GM19043 (cell line): ENCODE data around the gene GNB1L.
A peak's percentile ranks its signal among the peaks of the same experiment; 100 is the strongest.
"Not testable (repeated sequence)": the region's sequence is repeated elsewhere in the genome, so short reads cannot be mapped to it uniquely, and the experiment has no call there.

Source experiments
- ATAC-seq: cut with Tn5 transposase; IDR thresholded peaks from one replicate; pipeline ENCODE4 v1.9.1; 2021; ENCODE audit warnings: low read depth; ENCODE audit not compliant: unreplicated experiment

Gene GNB1L

DNA sequence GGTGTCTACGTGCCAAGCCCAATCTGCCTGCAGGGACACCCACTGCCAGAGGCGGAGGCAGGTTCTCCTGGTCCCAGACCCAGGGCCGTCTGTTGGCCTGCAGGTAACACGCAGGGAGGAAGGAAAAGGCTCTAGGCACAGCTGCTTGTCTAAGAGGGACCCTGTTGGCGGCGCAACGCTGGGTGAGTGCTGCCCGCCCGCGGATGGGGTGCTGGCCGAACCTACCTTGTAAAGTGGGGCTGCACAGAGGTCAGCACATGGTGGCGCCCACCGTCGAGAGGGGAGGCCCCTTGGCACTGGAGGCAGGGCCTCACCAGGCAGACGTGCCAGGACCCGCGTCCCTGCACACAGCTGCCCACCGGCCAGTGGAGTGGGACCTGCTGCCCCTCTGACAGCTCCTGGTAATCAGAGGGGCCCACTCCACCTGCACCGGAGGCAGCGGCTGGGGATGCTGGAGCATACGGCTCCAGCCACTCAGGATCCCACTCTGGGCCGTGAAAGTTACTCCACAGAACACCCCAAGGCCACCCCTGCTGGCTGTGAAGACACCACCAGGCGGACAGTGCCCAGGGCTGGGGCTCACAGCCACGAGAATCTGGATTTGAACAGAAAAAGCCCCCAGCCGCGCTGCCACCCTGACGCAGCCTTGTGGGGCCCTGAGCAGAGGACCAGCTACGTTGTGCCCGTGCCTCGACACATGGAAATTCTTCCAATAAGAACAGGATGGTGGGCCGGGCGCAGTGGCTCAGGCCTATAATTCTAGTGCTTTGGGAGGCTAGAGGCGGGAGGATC lies 70.1 kb downstream of the GNB1L start:
- no peak for ATAC-seq

DNA sequence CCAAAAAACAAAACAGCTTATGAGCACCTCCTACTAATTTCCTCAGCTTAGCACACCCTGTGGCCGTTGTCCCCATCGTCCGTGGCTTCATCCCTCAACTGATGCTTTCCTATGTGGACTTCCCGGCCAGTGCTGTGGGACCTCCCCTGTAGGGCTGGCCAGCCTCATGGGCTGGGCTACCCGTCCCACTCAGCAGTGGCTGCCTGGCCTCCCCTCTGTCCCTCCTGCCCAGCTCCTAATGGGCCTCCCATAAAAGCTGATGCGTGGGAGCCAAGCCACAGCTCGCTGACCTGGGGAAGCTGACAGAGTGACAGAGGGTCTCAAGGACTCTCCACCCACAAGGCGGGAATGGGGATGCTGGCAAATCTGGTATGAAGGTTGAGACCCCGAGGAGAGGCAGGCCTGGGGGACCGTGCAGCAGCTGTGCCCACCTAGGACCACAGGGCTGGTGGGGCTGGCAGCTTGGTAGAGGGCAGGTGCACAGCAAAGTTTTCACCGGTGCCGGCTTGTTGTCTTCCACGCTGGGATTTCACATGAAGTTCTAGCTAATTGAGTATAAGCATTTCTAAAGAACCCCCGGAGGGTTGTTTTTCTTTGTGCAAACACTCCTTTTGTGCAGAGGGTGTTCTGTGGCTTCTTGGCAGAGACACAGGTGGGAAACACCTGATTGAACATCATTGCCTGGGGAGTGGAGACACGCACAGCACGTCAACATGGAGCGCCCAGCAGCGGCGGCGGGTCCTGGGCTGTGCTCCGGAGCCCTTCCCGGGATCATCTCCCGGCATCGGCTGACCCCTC lies 70.9 kb downstream of the GNB1L start:
- ATAC-seq = no peak

DNA sequence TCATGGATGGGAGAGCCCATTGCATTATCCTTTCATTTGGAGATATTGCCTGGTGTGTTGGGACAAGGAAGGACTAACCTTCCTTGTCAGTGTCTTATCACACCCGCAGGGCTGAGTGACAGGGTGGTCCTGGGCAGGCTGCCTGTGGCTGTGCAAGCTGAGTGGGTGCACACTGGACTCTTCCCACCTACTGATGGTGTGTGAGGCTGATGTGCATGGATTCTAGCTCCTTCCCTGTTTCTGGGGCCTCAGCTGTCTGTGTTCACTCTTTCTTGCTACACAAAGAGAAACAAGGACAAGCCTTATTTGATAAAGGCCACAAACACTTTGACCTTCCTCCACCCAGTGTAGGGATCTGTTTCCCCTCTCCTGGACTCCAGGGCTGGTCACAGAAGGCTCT lies 72.1 kb downstream of the GNB1L start:
- no peak for ATAC-seq

DNA sequence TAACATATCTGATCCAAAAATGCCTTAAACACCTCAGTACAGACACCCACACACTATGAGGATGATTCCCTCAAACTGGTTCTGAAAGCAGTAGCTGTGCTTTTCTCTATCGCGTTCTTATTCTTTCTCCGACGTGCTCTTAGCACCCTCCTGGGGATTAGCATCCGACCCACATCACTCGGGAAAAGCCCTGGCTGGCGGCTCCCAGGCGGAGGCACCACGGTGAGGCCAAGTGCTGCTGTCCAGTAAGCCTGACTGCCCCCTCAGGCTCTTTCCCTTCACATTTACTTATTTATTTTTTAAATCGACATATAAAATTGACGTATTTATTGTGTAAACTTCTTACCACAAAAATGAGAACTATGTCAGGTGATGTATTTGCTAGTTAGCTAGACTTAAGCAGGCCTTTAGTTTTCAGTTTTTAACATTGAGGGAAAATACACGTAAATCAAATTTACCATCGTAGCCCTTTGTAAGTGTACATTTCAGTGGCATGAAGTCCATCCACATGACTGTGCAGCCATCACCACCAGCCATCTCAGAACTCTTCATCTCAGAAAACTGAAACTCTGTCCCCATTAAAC lies 74.9 kb downstream of the GNB1L start:
- no peak for ATAC-seq

DNA sequence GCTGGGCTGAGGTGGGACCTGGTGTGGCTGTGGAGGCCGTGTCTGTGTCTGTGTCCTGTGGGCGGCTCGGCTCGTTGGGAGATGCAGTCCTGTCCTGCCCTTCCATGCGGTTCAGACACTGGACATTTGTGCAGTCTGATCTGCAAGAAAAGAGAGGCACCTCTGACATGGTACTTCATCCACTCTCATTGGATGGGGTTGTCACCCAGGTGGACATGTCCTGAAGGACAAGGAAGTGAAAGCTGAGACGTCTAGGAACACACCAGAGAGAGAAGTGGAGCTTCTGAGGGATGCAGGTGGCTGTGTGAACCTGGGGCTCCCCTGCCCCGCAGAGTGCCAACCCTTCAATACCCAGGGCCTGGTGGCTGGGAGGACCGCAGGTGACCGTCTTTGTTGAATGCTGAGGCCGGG lies 75.7 kb downstream of the GNB1L start:
- no peak for ATAC-seq

DNA sequence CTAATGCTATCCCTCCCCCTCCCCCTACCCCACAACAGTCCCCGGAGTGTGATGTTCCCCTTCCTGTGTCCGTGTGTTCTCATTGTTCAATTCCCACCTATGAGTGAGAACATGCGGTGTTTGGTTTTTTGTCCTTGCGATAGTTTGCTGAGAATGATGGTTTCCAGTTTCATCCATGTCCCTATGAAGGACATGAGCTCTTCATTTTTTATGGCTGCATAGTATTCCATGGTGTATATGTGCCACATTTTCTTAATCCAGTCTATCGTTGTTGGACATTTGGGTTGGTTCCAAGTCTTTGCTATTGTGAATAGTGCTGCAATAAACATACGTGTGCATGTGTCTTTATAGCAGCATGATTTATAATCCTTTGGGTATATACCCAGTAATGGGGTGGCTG lies 77.5 kb downstream of the GNB1L start:
- ATAC-seq = not testable (repeated sequence)

DNA sequence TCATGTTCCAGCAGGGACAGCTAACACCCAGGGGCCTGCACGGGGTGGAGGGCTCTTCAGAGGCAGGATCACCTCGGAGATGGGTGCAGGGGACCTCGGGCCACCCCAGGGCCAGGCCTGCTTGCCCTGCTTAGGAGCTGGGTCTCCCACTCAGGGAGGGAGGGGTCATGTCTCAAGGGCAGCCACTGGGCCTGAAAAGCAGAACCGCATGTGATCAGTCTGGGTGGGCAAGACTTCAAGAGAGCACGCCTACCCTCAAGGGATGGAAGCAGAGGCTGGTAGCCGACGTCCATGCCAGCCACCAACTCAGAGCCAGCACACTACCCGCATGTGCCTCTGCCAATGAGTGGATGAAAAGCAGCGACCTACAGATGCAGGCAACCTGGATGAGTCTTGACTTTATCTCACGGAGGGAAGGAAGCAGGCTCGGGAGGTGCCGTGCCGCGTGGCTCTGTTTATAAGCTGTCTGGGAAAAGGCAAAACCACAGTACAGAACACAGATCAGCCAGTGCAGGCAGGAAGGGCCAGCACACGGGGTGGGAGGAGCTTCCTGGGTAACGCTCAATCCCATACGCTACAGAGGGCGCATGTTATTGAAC lies 78.1 kb downstream of the GNB1L start:
- ATAC-seq = no peak

DNA sequence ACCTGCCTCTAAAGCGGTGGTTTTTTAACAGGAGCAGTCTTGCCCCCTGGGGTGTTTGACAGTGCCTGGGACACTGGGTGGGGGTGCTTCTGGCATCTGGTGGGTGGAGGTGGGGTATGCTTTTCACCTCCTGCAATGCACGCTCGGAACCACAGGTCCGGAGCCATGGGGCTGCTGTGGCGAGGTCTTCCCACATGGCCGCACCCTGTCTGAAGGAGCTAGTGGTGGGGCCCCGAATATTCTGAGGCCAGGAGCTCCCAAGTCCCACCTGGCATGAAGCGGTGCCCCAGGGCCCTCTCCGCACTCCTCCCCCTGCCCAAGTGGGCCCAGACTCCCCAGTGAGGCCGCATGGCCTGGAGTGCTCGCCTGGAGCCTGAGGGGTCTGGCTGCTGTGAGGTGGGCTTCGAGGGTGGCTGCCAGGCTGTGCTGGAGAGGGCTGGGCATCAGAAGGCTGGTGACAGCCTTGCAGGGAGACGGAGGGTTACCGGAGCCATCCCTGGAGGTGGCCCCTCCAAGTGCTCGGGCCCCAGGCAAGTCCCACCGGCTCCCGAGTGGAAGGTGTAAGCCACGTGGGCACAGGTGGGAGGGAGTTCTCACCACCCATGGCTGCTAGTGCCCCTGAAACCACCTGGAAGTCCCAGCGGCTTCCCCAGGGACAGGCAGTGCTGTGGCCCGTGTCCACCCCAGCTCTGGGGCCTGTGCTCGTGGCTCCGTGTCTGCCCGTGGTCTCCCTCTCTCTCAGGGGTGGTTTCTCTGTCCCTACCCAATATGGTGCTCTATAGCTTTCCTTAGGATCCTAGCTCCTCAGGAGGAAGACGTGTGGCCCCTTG lies 79.0 kb downstream of the GNB1L start:
- no peak for ATAC-seq

DNA sequence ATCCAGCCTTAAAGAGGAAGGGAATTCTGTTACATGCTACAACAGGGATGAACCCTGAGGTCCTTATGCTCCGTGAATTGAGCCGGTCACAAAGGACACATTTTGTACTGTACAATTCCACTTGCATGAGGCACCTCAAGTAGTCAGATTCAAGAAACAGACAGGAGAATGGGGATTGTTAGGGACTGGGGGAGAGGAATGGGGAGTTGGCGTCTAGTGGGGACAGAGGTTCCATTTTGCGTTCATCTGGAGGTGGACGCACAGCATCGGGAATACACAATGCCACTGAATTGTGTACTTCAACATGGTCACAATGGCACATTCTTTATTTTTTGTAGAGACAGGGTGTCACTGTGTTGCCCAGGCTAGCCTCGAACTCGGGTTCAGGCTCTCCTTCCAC lies 80.0 kb downstream of the GNB1L start:
- ATAC-seq = no peak

DNA sequence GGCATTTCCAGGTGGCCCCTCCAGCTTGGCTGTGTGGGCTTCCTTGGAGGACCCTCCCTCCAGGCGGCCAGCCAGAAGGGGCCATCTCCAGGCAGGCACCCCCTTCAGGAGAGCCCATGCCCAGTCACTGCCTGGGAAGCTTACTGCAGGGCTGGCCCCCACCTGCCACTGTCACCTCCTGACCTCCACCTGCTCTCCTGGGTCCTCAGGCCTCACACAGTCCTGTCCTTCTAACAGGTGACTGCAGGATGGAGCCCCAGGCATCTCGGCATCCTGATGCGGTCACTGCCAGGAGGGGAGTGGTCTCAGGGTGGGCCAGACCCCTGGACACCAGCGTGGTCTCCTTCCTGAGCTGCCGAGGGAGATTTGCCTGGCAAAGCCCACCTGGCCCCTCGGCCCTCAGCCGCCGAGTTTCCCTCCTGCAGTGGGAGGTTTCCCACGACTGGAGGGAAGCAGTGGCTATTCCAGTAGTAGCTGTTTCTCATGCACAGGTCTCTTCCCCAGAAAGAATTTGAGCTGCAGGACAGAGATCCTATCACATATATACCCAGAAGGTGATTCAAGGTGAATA lies 81.1 kb downstream of the GNB1L start:
- no peak for ATAC-seq

DNA sequence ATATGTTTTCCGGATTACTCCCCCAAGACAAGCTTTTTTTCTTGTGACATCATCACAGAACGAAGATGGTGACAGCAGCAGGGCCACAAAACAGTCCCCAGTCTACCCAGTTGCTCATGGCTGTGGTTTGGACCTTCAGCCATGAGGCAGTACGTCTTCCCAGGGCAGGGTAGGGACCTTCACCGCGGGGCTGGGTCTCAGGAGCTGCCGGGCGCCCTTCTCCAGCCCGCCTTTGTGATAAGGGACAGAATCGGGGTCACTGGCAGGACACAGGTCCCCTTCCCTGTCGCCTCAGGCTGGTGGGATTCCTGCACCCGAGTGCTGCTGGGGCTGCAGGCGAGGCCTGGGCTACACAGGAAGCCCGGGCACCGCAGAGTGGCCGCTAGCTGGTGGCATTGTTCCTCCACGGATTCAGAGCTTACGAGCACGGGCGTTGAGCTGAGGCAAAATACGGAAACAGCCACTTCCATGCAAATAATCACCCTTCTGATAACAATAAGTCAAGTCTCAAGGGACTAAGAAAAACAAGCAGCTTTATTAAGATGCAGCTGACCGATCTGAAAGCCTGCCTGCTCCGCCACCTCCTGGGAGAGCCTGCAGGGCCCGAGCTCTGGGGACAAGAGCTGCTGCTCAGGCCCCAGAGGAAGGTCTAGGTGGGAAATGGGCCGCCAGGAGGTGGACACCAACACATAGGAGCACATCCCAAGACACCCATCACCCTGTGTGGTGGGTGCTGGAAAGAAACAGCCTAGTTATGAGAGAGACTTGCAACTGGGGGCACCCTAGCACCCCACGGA lies 81.8 kb downstream of the GNB1L start:
- peak; percentile 57 for ATAC-seq

DNA sequence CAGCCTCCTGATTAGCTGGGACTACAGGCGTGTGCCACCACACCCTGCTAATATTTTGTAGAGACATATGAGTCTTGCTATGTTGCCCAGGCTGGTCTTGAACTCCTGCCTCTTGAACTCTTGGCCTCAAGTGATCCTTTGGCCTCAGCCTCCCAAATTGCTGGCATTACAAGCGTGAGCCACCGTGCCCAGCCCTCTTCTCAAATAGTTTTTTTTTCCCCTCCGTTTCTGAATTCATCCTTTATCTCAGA lies 82.3 kb downstream of the GNB1L start:
- no peak for ATAC-seq

DNA sequence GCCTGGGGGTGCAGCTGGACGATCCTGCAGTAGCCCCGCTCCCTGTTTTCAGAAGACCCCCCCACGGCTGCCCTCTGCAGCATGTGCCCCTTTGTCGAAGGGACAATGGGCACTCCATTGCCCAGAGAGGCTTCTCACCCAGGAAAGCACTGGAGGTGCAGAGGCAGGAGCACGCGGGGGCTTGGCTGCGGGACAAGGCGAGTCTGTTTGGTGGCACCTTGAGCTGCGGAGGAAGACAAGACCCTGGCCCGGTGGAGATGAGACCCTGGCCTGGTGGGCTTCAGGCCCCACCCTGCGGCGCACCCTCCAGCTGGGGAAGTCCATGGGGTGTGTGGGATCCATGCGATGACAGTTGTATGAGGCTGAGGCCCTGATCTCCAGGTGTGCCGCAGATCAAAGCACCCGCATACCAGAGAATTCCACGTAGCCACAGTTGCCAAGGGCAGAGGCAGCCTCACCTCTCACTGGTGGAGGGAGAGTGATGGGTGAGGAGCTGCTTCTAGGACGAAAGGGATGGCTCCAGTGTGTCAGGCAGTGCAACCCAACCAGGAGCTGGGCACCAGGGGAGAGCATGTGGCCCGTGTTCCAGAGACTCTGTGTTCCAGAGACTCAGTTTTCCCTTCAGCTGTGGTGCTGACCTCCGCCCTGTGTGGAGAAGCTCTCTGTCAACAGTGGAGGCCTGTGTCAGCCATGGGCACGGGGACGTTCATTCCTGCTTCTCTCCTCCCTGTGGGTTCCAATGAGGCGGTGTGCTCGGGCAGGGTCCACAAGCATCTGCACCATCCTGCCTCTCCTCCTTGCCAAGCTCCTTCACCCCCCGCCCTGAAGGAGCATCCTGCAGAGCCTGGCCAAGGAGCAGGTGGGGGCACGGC lies 84.1 kb downstream of the GNB1L start:
- no peak for ATAC-seq

DNA sequence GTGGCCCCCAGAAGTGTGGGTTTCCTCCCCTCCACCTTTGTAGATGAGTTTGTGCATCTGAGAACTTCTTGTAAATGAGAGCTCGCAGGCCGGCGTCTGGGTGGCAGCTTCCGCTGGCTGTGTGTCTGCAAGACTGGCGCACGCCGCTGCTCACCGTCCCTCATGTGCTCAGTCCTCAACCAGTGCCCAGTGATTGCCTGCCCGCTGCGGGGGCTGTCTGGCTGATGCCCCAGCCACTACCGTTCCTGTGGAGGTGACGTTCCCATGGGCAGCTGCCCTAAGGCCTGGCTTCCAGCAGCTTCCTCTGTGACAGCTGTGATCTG lies 85.3 kb downstream of the GNB1L start:
- ATAC-seq = no peak

DNA sequence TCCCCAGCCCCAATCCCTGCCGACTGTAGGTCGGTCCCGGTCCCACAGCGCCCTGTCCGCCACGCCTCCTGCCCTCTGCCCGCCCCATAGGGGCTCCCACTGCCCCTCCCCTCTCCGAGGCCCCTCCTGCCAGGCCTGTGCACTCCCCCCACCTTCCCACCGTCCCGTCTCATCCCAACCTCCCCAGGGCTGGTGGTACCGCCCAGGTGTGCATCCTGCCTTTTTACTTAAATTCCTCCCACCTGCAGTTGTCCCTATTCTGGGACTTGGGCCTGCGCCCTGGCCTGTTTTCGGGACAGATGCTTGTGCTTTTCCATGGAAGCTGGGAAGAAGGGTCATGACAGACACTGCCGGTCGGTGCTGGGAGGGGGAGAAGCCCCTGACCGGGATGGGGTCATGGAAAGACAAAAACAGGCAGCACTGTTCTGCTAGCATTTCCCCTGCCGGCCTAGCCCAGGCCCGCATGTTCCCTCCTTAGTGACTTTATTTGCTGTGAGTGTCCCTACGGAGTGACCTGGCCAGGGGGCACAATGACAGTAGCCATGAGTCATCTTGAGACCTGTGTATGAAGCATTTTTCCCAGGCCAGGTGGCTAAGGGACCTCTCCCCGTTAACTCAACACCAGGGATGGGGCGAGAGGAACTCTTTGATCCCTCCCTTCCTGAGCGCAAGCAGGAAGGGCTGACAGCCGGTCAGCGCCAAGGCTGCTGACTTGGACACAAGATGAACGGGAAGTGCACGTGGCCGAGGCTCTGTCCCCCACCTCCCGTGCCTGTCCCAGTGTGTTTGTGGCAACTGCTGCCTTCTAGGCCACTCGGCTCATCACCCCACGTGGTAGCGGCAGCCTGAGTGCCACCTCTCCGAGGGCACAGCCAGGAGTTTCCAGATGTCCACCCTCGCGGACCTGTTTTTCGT lies 87.0 kb downstream of the GNB1L start:
- ATAC-seq = no peak

DNA sequence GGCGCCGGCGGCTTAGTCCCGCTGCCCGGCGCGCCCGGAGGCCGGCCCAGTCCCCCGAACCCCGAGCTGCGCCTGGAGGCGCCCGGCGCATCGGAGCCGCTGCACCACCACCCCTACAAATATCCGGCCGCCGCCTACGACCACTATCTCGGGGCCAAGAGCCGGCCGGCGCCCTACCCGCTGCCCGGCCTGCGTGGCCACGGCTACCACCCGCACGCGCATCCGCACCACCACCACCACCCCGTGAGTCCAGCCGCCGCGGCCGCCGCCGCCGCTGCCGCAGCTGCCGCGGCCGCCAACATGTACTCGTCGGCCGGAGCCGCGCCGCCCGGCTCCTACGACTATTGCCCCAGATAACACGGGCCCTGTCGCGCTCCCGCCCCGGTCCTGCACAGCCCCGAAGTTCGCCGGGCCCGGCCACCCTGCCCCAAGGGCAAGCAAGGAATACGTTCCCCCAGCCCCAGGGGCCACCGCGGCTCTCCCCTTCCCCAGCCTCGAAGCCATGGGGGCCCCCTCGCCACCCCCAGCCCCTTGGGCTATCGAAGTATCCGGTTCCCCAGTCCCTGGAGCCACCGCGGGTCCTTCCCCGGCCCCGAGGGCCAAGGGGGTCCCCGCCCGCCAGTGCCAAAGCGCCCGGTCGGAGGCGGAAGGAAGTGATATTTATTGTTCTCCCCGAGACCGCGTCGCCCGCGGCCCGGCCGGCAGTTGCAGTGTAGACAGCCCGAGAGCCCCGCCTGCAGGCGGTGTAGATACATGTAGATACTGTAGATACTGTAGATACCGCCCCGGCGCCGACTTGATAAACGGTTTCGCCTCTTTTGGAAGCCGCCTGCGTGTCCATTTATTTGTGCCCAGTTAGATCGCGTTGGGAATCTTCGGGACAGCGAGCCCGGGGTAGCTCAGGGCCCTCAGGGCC lies 87.9 kb downstream of the GNB1L start:
- no peak for ATAC-seq

DNA sequence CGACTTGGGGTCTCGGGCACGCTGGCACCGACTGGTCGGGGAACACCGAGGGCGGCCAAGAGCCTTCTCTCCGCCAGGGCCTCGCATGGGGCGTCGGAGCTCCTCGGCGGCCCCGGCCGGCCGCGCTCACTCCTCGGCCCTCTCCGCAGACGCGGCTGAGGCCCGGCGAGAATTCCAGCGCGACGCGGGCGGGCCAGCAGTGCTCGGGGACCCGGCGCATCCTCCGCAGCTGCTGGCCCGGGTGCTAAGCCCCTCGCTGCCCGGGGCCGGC lies 88.5 kb downstream of the GNB1L start:
- no peak for ATAC-seq
